HG02884 (cell line): Measurements from ENCODE around the gene ANKRD22.
"Not testable (repeated sequence)": the region's sequence is repeated elsewhere in the genome, so short reads cannot be mapped to it uniquely, and the experiment has no call there.

Experiments used
- ATAC-seq: cut with Tn5 transposase; IDR thresholded peaks from one replicate; pipeline ENCODE4 v1.9.1; 2021; ENCODE audit warnings: mild to moderate bottlenecking, moderate library complexity; ENCODE audit not compliant: unreplicated experiment

ANKRD22 gene

DNA sequence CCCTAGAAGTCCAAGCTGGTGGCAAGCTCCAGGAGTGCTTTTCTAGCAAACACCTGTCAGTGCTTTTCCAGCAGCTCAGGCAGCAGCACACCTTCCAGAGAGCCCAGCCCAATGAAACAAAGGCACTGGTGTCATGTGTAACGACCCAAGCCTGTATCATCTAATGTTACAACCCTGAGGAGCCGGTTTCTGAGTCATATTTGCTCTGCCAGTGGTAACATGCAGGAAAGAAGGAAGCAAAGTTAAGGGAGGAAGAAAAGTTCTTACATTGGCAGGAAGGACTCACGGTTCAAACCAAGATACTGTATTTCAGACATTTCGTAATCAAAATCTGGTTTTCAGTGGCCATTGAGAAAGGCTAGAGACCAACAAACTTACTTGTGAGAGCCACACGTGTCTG is at the start of gene ANKRD22:
Gene ANKRD22, minus strand, starts transcription at position 139 of the 400 bp plus-strand sequence. CDS start 237 bp downstream, outside the sequence.
- ATAC-seq: no peak

DNA sequence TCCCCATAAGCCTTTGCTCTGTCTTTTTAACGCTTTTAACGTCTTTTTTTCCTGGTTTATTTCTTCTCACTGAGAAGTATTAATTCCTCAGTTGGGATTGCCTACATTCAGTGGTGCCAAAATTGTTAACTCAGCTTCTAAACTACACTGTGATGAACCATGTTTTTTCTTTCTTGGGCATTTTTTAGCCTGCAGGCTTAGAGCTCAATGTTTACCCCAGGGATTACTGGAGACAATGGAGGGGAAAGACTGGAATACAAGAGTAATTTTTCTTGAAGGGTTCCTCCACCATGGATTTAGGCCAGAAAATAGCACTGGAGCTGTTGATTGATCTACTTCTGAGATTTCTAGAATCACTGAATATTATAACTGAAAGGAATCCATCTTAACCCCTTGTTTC is 48.2 kb upstream of the ANKRD22 start:
- ATAC-seq: no peak

DNA sequence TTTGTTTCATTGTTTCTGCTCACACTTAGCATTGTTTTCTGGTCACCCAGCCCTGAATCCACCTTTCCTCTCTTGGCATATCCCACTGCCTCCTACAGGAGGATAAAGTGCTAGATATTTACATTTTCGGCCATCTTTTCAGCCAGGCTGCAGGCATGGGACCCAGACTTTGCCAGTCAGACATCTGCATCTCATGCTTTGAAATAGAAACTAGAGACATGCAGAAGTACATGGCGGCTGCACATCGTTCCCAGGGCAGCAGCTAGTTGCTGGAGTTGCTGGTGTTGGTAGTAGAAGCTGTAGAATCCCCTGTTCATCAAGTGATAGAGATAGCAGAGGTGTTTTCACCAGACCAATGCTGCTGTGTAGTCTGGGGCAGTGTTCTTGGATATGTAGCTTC is 47.1 kb upstream of the ANKRD22 start:
- no peak for ATAC-seq

DNA sequence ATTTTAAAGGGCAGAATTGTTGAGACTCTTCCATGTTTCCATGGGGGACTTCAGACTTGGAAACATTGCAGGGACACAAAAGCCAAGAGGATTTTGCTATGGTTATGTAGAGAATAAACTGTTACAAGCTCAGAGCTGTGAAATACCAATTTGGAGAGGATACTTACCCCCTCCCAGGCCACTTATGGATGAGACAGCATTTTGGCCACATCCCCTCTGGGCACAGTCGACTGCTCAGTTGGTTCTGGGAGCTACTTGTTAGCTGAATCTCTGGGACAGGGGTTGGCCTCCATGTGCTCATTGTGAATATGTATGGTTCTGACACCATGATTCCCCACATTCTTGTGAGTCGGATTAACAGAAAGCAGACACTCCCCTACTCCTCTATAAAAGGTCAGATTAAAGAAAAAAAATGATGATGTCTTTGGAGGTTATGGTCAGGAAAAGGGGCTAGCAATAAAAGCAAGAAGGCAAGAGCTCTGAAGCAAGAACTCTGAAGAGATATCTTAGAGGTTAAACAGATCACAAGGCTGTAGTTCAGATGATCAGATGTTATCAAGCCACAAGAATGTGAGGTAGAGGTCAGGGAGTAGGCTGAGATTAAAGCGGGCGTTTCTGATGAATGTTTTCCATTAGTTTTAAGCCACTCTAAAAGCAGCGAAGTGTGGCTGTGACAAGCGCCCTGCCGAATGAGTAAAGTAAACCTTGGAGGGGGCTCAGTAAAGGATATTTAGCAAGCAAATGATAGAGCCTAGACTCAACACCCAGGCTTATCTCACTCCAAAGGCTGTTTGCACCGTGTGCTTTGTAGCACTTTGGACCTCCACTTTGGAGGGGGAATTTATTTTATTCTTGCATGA is 45.6 kb upstream of the ANKRD22 start:
- no peak for ATAC-seq

DNA sequence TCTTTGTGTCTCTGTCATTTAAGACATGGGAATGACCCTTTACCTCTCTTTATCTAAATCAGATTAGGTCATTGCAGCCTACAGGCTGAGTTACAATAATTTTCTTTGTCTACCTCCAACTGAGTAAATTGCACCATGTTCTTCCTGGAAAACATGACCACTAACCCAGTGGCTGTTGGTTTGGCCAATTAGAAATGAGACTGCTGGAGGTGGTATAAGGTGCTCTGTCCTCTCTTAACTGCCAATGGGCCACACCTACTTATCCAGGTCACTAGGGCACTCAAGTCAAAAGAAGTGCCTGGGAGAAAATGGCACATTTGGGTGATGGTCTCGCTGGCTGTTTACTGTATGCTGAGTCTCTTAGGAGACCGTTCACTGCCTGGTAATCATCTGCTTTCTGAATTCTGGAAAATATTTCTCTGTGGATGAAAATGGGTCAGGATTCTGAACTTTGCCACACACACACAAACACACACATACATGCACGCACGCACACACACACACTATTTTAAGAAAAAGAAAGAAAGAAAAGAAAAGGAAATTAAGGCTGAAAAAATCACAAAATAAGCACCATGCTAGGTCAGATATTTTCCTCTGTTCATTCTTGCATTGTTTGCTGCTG is 44.8 kb upstream of the ANKRD22 start:
- ATAC-seq: no peak

DNA sequence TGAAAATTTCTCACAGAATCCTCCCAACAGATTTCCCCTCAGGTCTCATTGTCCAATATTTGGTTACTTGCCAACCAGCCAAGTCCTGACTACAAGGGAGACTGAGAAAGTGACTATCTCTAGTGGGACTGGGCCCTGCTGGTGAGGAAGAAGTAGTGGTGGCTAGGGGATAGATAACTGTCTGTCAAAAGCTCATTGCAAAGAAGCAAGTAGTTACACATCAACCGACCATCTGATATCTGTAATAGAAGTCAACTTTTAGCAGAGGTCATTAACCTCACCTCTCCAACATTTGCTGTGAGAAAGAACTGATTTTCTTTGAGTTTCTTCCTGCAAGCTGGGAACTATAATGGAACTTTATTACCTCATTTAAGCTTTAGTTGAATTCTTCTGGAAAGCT is 43.6 kb upstream of the ANKRD22 start:
- ATAC-seq: no peak

DNA sequence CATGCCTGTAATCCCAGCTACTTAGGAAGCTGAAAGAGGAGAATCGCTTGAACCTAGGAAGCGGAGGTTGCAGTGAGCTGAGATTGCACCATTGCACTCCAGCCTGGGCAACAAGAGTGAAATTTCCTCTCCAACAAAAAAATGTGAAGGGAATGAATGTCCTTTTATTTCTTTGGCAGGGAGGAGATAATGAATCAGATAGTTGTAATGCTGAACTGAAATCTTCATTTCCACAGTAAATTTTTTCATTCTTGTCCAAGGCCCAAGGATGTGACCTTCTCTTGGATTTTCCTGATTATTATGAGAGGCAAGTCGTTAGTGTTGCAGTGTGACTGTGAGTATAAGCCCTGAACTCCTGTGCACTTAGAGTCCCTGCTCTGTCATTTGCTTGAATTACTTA is 42.0 kb upstream of the ANKRD22 start:
- ATAC-seq: no peak

DNA sequence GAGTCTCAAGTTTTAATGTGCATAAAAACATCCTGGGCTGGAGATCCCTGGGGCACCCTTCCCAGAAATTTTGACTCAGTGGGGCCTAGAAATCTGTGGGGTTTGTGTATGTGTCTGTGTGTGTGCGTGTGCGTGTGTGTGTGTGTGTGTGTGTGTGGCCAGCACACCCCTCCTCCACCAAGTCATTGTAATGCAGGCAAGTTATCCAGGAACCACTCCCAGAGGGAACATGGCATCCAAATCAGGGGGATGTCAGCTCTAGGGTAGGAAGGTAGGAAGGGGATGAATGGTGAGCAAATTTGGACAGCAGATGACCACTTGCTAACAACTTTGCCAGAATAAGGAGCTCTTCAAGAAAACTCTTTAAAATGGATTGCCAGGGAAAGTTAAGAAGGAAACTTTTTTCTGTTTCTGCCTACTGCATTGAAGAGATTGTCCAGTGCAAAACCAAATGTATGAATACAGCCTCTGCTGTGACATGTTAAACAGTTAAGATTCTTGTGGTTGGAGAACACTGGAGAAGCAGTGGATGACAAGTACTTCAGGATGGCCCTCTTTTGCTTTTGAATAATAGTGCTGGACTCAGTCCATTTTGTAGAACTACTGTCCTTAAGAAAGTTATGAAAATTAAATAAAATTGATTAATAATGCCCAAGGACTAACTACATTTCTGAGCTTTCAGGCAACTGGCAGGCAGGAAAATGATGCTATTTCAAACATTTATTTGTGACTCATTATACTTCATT is 40.8 kb upstream of the ANKRD22 start:
- no peak for ATAC-seq

DNA sequence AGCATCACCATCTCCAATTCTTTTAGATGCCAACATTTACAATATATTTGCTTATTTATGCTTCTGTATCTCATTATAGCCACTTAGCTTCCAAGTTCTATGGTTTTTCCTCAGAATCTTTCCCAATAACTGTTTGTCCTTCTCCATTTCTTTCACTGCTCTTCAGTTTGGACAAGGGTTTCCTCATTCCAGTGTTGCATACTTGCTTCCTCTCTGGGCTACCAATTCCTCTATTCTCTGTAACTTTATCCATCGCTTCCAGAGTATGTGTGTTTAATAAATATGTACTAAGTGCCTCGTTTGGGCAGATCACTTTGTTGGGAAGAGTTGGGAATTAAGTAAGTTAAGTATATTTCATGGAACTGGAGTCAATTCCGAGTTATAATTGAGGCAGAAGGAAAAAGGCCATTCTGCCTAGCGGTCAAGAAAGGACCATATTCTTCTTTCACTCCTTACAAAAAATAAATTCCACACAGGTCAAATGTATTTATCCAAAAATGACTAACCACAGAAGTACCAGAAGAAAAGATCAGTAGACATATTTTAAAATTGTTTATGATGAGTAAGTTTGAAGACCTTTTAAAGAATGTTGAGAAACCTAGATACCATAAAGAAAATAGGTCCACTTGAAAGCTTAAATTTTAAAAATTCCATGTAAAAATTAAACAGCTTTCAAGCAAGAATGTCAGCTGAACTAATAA is 39.2 kb upstream of the ANKRD22 start:
- ATAC-seq: no peak

DNA sequence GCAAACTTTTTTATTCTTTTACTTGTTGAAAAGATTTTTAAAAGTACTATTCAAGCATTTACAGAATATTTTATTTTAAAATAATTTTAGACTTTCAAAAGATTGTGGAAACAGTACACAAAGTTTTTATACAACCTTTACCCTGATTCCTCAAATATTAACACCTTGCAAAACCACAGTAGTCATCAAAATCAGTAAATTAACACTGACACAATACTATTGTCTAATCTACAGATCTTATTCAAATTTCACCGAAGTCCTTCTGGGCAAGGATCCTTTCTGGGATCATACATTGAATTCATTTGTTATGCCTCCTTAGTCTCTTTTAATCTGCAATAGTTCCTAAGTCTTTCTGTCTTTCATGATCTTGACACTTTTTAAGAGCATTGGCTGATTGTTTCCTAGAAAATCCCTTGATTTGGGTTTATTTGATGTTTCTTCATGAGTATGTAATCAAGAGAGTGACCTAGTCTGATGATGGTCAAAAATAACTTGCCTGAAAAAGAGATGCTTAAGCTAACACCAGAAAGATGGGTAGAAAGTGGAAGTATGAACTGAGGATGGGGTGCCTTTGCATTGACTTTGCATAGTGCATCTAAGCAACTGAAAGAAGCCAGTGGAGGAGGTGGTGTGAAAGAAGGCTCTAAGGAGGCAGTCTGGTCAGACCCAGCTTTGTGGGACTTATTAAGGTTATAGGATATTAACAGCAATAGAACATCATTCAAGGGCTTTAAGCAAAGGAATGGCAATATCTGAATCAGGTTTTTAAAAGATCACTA is 38.1 kb upstream of the ANKRD22 start:
- peak; percentile 67 for ATAC-seq

DNA sequence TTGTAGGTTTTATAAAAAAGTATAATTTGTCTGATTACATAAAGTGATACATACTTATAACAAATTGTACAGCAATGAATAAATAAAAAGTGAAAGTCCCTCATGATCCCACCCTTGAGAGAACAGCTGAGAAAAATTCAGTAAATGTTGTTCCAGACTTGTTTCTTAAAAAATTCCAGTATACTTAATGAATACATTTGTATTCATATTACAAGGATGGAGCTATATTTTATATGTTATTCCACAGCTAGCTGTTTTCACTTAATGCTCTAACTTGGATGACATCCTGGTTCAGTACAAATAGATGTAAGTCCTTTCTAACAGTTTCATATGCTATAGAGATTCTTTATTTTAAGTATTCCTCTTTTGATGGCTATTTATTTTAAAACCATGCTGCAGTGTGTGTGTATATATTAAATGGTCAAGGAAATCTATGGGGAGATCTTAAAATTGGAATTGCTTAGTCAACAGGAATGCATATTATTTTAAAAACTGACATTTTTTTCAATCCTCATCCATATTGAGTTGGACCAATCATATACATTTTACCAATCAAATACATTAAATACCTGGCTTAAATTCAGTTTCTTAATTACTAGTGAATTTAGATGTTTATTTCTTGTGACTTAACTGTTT is 37.3 kb upstream of the ANKRD22 start:
- ATAC-seq: no peak

DNA sequence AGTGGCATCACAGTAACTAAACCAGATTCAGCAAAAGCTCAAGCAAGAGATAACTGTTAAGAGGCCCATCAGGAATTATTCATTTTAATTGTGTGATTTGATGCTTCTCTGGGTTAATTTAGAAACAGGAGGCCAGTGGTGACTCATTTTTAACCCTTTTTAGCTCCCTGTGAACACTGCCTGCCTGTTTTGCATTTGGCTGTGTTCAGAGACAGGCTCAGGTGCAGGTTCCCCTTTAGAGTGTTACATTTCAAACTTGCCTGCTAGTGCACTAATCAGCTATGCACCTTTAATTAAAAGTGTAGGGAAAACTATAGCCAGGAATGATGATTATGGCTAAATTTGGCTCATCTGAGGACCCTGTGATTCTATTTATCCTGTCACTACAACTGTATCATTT is 34.9 kb upstream of the ANKRD22 start:
- ATAC-seq: peak; percentile 74

DNA sequence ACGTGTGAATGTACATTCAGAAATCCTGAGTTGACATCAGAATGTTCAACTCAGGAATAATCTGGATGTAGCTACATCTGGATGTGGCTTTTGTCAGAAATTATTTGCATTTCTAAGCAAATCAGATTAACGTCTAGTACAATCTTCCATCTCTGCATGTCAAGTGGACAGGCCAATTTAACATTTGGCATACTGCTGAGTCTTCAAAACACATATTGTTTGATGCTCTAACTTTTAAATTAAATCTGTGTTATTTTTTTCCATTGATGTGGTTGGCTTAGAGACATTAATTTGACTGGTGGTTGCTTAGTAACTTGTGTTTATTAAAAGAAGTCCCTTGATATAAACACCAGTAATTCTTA is 31.8 kb upstream of the ANKRD22 start:
- ATAC-seq: no peak

DNA sequence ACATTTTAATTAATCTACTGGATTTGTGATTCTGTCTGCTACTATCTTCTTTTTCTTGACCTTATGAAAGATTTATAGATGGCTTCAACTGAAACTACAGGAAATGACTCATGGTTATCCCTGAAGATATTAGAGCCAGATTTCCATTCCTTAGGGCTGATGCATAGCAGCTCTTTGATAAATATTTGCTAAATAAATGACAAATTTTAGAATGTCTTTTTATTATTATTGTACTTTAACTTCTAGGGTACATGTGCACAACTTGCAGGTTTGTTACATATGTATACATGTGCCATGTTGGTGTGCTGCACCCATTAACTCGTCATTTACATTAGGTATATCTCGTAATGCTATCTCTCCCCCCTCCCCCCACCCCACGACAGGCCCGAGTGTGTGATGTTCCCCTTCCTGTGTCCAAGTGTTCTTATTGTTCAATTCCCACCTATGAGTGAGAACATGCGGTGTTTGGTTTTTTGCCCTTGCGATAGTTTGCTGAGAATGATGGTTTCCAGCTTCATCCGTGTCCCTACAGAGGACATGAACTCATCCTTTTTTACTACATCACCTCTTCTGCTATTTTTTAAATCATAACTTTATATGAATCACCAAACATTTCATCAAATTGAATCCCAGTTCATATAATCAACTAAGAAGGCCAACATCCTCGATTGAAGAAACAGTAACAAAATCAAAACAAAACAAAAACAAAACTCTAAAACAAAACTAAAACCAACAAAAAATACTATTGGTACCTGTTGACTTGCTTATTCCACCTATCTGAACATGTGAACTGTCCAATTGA is 31.2 kb upstream of the ANKRD22 start:
- not testable (repeated sequence) for ATAC-seq

DNA sequence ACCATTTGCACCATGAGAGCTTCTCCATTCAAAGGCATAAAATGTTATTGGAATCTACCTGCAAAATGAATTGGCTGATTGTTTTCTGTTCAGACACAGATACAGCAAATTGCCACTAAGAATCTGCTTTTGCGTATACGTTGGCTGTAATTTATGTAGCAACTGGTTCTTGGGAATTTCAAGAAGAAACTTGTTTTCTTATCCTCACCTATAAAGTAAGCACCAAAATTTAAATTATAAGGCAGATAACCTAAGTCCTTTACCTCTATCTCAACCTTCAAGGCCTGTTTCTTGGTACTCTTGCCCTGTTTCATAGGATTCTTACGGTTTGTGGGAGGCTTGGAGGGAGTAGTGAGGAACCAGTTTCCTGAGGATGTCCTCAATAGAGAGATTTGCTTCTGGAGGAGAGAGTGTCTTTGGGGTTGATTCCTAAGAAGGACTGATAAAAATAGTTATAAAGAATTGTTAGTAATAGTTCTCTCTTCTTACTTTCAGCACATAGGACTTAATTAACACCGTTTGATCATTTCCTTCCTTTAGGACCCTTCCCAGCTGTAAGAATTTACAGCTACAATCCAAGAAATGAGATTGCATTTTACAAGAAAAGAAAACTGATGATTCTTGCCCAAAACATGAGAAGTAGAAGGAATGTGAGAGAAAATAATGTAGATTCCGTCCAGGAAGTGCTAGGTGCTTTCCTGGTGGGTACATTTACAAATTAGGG is 30.4 kb upstream of the ANKRD22 start:
- no peak for ATAC-seq

DNA sequence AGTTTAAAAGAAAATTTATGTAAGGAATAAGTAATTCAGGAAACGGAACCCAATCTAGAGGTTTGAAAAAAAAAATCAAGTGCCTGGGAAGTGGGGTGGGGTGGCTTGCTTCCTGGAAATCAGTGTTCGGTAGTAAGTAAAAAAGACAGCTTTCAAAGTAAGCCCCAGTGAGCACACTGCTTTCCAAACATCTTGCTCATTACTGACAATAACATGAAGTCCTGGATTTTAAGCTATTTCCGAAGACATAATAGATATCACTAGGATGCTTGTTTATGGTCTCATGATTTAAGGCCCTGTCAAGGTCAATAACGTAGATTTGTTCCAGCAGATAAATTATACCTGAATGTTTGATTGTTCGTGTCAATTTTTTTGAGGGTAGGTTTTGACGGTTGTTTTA is 29.7 kb upstream of the ANKRD22 start:
- no peak for ATAC-seq

DNA sequence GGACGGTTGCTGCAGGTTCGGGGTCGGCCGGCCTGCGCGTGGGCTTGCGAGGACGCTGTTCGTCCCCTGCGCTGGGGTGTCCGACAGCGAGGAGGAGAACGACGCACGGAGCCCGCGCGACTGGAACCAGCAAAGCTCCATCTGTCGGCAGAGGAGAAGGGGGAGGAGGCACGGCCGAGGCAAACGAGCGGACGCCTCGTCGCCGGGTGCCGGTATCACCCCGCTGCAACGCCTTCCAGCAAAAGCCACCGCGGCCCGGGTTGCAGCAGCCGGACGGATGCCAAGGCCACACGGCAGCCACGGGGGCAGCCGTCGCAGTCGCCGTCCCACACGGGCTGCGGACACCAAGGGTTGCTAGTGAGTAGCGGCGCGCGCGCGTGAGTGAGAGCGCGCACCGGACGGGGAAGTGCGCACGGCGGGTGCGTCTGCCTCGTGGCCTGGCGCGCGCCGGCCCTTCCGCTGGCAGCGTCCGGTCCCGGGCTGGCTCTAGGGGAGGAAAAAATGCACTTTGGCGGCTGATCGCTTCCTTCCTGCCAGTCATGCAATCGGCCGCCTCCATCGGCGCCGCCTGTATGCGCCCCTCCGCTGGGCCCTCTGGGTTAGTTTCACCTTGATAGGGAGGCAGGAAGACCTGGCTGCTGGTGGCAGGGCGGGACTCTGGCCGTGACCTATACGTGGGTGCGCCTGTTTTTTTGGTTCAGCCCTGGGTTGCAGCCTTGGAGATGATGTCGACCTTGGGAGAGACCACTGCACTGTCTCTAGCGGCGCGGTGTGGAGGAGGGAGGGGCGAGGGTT is 28.8 kb upstream of the ANKRD22 start:
- ATAC-seq: peak; percentile 64
